Keratinocyte (primary cell): ENCODE measurements around the gene LEUTX. TPM values are rescaled to one million over a fixed set of nuclear protein-coding genes. Genes with fewer than 3 reads are reported as not detected.

Experiments
- DNase-seq: peaks from one replicate; pipeline ENCODE4 v3.0.0-alpha.2; 2011; ENCODE audit warnings: low read depth, missing footprints, low spot score
- FAIRE-seq: peaks from 2 replicates; lab custom pipeline; 2011; peaks lifted over from hg19 to GRCh38; lab: Jason Lieb, UNC
- H2AFZ ChIP-seq: 2 replicates; pipeline ENCODE4 v1.6.0; 2012; ENCODE audit warnings: low read length, control low read depth, inconsistent platforms; ENCODE audit not compliant: control insufficient read depth
- H3K27ac ChIP-seq: 2 replicates; pipeline ENCODE4 v1.5.1; 2011; ENCODE audit warnings: low read length; ENCODE audit not compliant: control insufficient read depth, insufficient read depth
- H3K27me3 ChIP-seq: 3 replicates; pipeline ENCODE4 v1.6.0; 2011; ENCODE audit warnings: low read length; ENCODE audit not compliant: control insufficient read depth, insufficient read depth; ENCODE audit errors: extremely low read depth
- H3K36me3 ChIP-seq, 2 experiments: 2 replicates in 1 of 2; 3 replicates in 1 of 2; pipeline ENCODE4 v1.5.1; 2011; ENCODE audit warnings: low read length in 2 of 2, mild to moderate bottlenecking in 1 of 2; ENCODE audit not compliant: control insufficient read depth in 2 of 2, insufficient read depth in 2 of 2; ENCODE audit errors: extremely low read depth in 1 of 2
- H3K4me1 ChIP-seq: 3 replicates; pipeline ENCODE4 v1.5.1; 2011; ENCODE audit warnings: low read length; ENCODE audit not compliant: control insufficient read depth, insufficient read depth; ENCODE audit errors: extremely low read depth
- H3K4me2 ChIP-seq: 3 replicates; pipeline ENCODE4 v1.6.0; 2011; ENCODE audit warnings: low read depth, low read length; ENCODE audit not compliant: control insufficient read depth, insufficient read depth; ENCODE audit errors: extremely low read depth
- H3K4me3 ChIP-seq, 3 experiments: fragments of 200-600 bp in 1 of 3; sonication (generic) in 1 of 3; 2 replicates in 2 of 3; 3 replicates in 1 of 3; pipeline ENCODE4 v1.5.1; 2011 to 2016; ENCODE audit warnings: low read length in 3 of 3, mild to moderate bottlenecking in 3 of 3, control low read depth in 2 of 3, inconsistent platforms in 1 of 3, low read depth in 1 of 3, mixed read lengths in 1 of 3, mixed run types in 1 of 3, moderate library complexity in 1 of 3; ENCODE audit not compliant: control insufficient read depth in 2 of 3, insufficient read depth in 2 of 3; ENCODE audit errors: extremely low read depth in 1 of 3
- H3K79me2 ChIP-seq: 2 replicates; pipeline ENCODE4 v1.6.0; 2012; ENCODE audit warnings: low read length; ENCODE audit not compliant: control insufficient read depth, insufficient read depth
- H3K9ac ChIP-seq: 3 replicates; pipeline ENCODE4 v1.6.0; 2011; ENCODE audit warnings: low read length; ENCODE audit not compliant: control insufficient read depth, insufficient read depth; ENCODE audit errors: extremely low read depth
- H3K9me1 ChIP-seq: 3 replicates; pipeline ENCODE4 v1.6.0; 2011; ENCODE audit warnings: low read length; ENCODE audit not compliant: control insufficient read depth, insufficient read depth; ENCODE audit errors: extremely low read depth
- H3K9me3 ChIP-seq: 2 replicates; pipeline ENCODE4 v1.5.1; 2012; ENCODE audit warnings: low read depth, low read length; ENCODE audit not compliant: control insufficient read depth
- H4K20me1 ChIP-seq: 3 replicates; pipeline ENCODE4 v1.6.0; 2011; ENCODE audit warnings: low read length; ENCODE audit not compliant: control insufficient read depth, insufficient read depth; ENCODE audit errors: extremely low read depth
- EZH2 ChIP-seq: IDR thresholded peaks from one replicate; pipeline ENCODE4 v1.6.1; 2012; ENCODE audit warnings: inconsistent platforms, mild to moderate bottlenecking, low read length, moderate library complexity
- dilution Hi-C: fragments of 300-500 bp; cut with MboI; formaldehyde crosslinking; loops from one replicate; pipeline ENCODE4 v1.7.0; 2020; ENCODE audit warnings: low sequenced_read_pairs; ENCODE audit not compliant: extremely low pct_ligation_motif_present
- polyA plus RNA-seq, 5 experiments: library from polyadenylated mRNA; depleted of rRNA in 3 of 5; stranded (reverse) in 3 of 5; stranded (forward) in 1 of 5; unstranded in 1 of 5; fragments of >200 nt; gene quantifications; 1 replicate in 1 of 5; 2 replicates in 3 of 5; 3 replicates in 1 of 5; pipeline versions ENCODE4 v1.2.1 to v1.2.3, GENCODE V29; 2011 to 2012; ENCODE audit warnings: missing spikeins in 2 of 5, low read depth in 1 of 5, low replicate concordance in 1 of 5
- TF ChIP-seq, protein P1 (sequence below), 3 experiments: IDR thresholded peaks in 1 of 3; conservative IDR thresholded peaks in 1 of 3; optimal IDR thresholded peaks in 1 of 3; 2 replicates in 2 of 3; 3 replicates in 1 of 3; pipeline versions ENCODE3 to v1.5.1; 2011; ENCODE audit warnings: low read length in 3 of 3, mild to moderate bottlenecking in 3 of 3, moderate library complexity in 2 of 3, control low read depth in 1 of 3, inconsistent platforms in 1 of 3; ENCODE audit not compliant: insufficient read depth in 2 of 3; ENCODE audit errors: extremely low read depth in 1 of 3

The LEUTX gene
- polyA plus RNA-seq, 1 donor (not counting 4 experiments of a cell fraction or from before 2014, with no cell fraction given) = not detected

DNA sequence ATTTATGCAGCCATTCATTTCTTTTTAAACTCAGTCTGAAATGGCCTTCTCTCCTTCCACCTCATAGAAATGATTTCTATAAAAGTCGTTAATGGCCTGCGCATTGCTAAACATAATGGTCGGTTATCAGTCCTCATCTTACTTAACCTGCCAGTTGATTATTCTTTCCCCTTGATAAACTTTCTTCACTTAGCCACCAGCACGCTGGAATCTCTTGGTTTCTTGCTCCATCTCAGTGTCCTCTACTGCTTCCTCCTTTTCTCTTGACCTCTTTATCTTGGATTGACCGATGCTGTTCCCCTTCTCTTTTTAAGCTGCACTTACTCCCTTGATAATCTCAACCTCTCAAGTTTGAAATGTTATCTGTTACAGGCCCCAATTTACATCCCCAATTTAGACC is 28.7 kb upstream of the LEUTX start:
- no peak overlapping the region for H2AFZ ChIP-seq
- no peaks in the 10 kb centered on the region for H3K9me1 ChIP-seq
- DNase-seq = no peak
- no peak overlapping the region for H3K27ac ChIP-seq
- TF ChIP-seq EZH2 = no peak
- TF ChIP-seq, protein P1, sequence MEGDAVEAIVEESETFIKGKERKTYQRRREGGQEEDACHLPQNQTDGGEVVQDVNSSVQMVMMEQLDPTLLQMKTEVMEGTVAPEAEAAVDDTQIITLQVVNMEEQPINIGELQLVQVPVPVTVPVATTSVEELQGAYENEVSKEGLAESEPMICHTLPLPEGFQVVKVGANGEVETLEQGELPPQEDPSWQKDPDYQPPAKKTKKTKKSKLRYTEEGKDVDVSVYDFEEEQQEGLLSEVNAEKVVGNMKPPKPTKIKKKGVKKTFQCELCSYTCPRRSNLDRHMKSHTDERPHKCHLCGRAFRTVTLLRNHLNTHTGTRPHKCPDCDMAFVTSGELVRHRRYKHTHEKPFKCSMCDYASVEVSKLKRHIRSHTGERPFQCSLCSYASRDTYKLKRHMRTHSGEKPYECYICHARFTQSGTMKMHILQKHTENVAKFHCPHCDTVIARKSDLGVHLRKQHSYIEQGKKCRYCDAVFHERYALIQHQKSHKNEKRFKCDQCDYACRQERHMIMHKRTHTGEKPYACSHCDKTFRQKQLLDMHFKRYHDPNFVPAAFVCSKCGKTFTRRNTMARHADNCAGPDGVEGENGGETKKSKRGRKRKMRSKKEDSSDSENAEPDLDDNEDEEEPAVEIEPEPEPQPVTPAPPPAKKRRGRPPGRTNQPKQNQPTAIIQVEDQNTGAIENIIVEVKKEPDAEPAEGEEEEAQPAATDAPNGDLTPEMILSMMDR (optimal IDR thresholded peaks at IDR 0.05 in 1 of 3, IDR thresholded peaks at IDR 0.05 in 1 of 3, conservative IDR thresholded peaks at IDR 0.05 in 1 of 3; ENCODE audit: extremely low read depth in 1 of 3, insufficient read depth in 2 of 3, low read length in 3 of 3) = no peak
- H3K36me3 ChIP-seq = no peaks in the 10 kb centered on the region
- no peaks in the 10 kb centered on the region for H3K9me3 ChIP-seq
- no peaks in the 10 kb centered on the region for H4K20me1 ChIP-seq
- H3K4me1 ChIP-seq = no peaks in the 10 kb centered on the region
- H3K9ac ChIP-seq = no peak overlapping the region
- no peak overlapping the region for H3K4me2 ChIP-seq
- FAIRE-seq = no peak
- dilution Hi-C loops = no loop called here
- no peaks in the 10 kb centered on the region for H3K27me3 ChIP-seq
- H3K79me2 ChIP-seq = no peaks in the 10 kb centered on the region
- H3K4me3 ChIP-seq = no peak overlapping the region

DNA sequence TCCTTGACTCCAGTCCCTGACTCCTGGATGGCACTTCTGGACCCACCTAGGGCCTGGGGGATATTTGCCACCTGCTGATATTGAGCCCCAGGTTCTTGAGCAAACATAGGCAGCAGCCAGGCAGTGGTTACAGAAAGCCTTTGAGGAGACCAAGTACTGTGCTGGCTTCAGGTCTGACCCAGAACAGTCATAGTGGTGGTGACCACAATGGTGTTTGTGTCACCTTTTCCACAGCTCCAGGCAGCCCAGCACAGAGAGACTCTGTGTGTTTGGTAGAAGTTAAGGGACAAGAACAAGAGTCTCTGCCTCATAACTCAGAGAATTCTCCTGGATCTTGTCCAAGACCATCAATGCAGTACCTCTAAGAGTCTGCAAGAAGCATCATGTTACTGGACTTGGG is 26.3 kb upstream of the LEUTX start:
- H2AFZ ChIP-seq = no peak overlapping the region
- no peak overlapping the region for H3K27ac ChIP-seq
- H3K36me3 ChIP-seq = no peaks in the 10 kb centered on the region
- H3K9ac ChIP-seq = no peak overlapping the region
- H4K20me1 ChIP-seq = no peaks in the 10 kb centered on the region
- FAIRE-seq (no peak), DNase-seq (no peak)
- no peaks in the 10 kb centered on the region for H3K9me3 ChIP-seq
- dilution Hi-C loops = no loop called here
- no peak overlapping the region for H3K4me3 ChIP-seq
- TF ChIP-seq EZH2 = no peak
- TF ChIP-seq, protein P1 (optimal IDR thresholded peaks at IDR 0.05 in 1 of 3, IDR thresholded peaks at IDR 0.05 in 1 of 3, conservative IDR thresholded peaks at IDR 0.05 in 1 of 3; ENCODE audit: extremely low read depth in 1 of 3, insufficient read depth in 2 of 3, low read length in 3 of 3) = no peak
- no peaks in the 10 kb centered on the region for H3K79me2 ChIP-seq
- no peak overlapping the region for H3K4me2 ChIP-seq
- H3K27me3 ChIP-seq = no peaks in the 10 kb centered on the region
- no peaks in the 10 kb centered on the region for H3K9me1 ChIP-seq
- H3K4me1 ChIP-seq = no peaks in the 10 kb centered on the region
